ENCODE results near the gene HECW1.

- no peak for TF ChIP-seq ZC3H10 (CRISPR knock-in tag; IDR thresholded peaks at IDR 0.05)
- TF ChIP-seq PATZ1 (CRISPR knock-in tag; IDR thresholded peaks at IDR 0.05; ENCODE audit: borderline replicate concordance), result no peak
- no peak for TF ChIP-seq ZFP3 (CRISPR knock-in tag; IDR thresholded peaks at IDR 0.05)
Measured at GRCh38 chr7:43124388-43124787, 11.9 kb downstream of the HECW1 start.

Data from SK-N-SH treated with all-trans-retinoic acid at 6 μM for 48 hours (cell line).